Measurements from ENCODE around the gene CSNK1G2. TPM values are rescaled to one million over a fixed set of nuclear protein-coding genes. Genes with fewer than 3 reads are reported as not detected.

Gene CSNK1G2
- total and polyA plus RNA-seq, 2 of the 13 experiments (the other 11 are each of a cell fraction or from before 2014, with no cell fraction given) = 53.8 to 72.5 TPM

GRCh38 chr19:2026770-2027169 is 85.8 kb downstream of the CSNK1G2 start (continued):
- TF ChIP-seq PBX3 (CRISPR knock-in tag; IDR thresholded peaks at IDR 0.05; ENCODE audit: borderline replicate concordance) = no peak
- no peak for TF ChIP-seq ZNF276 (CRISPR knock-in tag; IDR thresholded peaks at IDR 0.05; ENCODE audit: low read depth)
- no peak for TF ChIP-seq ZNF530 (CRISPR knock-in tag; IDR thresholded peaks at IDR 0.05; ENCODE audit: low read depth)
- TF ChIP-seq RBAK (CRISPR knock-in tag; IDR thresholded peaks at IDR 0.05) = no peak
- TF ChIP-seq KMT2B (CRISPR knock-in tag; IDR thresholded peaks at IDR 0.05) = no peak
- TF ChIP-seq POLR2AphosphoS2 (IDR thresholded peaks at IDR 0.05; ENCODE audit: low read depth, low read length) = no peak
- no peak for TF ChIP-seq HMGXB4 (CRISPR knock-in tag; IDR thresholded peaks at IDR 0.05; ENCODE audit: borderline replicate concordance in 1 of 2, low read depth in 1 of 2)
- no peak for TF ChIP-seq KLF11 (CRISPR knock-in tag; IDR thresholded peaks at IDR 0.05)
- no peak for TF ChIP-seq ADNP (CRISPR knock-in tag; IDR thresholded peaks at IDR 0.05)
- TF ChIP-seq HNRNPK (IDR thresholded peaks at IDR 0.05; ENCODE audit: low read depth, low read length, poor library complexity, severe bottlenecking) = no peak
- no peak for TF ChIP-seq KAT7 (CRISPR knock-in tag; IDR thresholded peaks at IDR 0.05; ENCODE audit: borderline replicate concordance)
- 0 out of 2 replicates have a peak, but pooled peaks have one; percentile 42 for TF ChIP-seq HDAC1 (CRISPR knock-in tag; IDR thresholded peaks at IDR 0.05)
- no peak for TF ChIP-seq ONECUT2 (CRISPR knock-in tag; IDR thresholded peaks at IDR 0.05)
- TF ChIP-seq NFKB2 (CRISPR knock-in tag; IDR thresholded peaks at IDR 0.05; ENCODE audit: borderline replicate concordance) = no peak
- no peak for TF ChIP-seq TBP (CRISPR knock-in tag; IDR thresholded peaks at IDR 0.05)
- no peak for TF ChIP-seq KLF16 (CRISPR knock-in tag; IDR thresholded peaks at IDR 0.05)
- TF ChIP-seq ELF4 (CRISPR knock-in tag; IDR thresholded peaks at IDR 0.05; ENCODE audit: borderline replicate concordance) = no peak
- TF ChIP-seq ZNF740 (CRISPR knock-in tag; IDR thresholded peaks at IDR 0.05) = peak; percentile 94
- no peak for TF ChIP-seq ZNF124 (CRISPR knock-in tag; IDR thresholded peaks at IDR 0.05)
- TF ChIP-seq CHD4 (IDR thresholded peaks at IDR 0.05; ENCODE audit: borderline replicate concordance, low read length) = peak; percentile 70; the same call in 1 of the 2 replicates
- TF ChIP-seq SOX6 (IDR thresholded peaks at IDR 0.05) = no peak
- no peak for TF ChIP-seq SOX6 (CRISPR knock-in tag; IDR thresholded peaks at IDR 0.05)
- no peak for TF ChIP-seq CBX1 (IDR thresholded peaks at IDR 0.05; ENCODE audit: low read depth)
